ENCODE results near the gene MRI1.

DNA sequence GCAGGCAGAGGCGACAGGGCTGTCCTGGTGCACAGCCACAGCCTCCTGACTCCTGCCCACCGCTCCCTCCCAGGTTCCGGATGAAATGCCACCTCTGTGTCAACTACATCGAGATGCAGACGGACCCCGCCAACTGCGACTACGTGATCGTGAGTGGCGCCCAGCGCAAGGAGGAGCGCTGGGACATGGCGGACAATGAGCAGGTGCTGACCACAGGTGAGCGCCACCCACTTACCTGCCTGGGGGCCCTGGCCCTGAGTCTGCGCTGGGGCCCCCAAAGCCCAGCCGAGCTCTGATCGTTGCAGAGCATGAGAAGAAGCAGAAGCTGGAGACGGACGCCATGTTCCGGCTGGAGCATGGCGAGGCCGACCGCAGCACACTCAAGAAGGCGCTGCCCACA is 5.5 kb upstream of the MRI1 start:
- TF ChIP-seq, protein P1, sequence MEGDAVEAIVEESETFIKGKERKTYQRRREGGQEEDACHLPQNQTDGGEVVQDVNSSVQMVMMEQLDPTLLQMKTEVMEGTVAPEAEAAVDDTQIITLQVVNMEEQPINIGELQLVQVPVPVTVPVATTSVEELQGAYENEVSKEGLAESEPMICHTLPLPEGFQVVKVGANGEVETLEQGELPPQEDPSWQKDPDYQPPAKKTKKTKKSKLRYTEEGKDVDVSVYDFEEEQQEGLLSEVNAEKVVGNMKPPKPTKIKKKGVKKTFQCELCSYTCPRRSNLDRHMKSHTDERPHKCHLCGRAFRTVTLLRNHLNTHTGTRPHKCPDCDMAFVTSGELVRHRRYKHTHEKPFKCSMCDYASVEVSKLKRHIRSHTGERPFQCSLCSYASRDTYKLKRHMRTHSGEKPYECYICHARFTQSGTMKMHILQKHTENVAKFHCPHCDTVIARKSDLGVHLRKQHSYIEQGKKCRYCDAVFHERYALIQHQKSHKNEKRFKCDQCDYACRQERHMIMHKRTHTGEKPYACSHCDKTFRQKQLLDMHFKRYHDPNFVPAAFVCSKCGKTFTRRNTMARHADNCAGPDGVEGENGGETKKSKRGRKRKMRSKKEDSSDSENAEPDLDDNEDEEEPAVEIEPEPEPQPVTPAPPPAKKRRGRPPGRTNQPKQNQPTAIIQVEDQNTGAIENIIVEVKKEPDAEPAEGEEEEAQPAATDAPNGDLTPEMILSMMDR (IDR thresholded peaks at IDR 0.05; ENCODE audit: low read depth, low read length, missing input control): no peak
- no peak for TF ChIP-seq FOXA1 (IDR thresholded peaks at IDR 0.05)
- no peak for TF ChIP-seq GABPA (IDR thresholded peaks at IDR 0.05 in 1 of 2, conservative IDR thresholded peaks at IDR 0.05 in 1 of 2)
- TF ChIP-seq RAD21 (IDR thresholded peaks at IDR 0.05): no peak
- no peak for TF ChIP-seq YY1 (IDR thresholded peaks at IDR 0.05)
- TF ChIP-seq, protein P2, sequence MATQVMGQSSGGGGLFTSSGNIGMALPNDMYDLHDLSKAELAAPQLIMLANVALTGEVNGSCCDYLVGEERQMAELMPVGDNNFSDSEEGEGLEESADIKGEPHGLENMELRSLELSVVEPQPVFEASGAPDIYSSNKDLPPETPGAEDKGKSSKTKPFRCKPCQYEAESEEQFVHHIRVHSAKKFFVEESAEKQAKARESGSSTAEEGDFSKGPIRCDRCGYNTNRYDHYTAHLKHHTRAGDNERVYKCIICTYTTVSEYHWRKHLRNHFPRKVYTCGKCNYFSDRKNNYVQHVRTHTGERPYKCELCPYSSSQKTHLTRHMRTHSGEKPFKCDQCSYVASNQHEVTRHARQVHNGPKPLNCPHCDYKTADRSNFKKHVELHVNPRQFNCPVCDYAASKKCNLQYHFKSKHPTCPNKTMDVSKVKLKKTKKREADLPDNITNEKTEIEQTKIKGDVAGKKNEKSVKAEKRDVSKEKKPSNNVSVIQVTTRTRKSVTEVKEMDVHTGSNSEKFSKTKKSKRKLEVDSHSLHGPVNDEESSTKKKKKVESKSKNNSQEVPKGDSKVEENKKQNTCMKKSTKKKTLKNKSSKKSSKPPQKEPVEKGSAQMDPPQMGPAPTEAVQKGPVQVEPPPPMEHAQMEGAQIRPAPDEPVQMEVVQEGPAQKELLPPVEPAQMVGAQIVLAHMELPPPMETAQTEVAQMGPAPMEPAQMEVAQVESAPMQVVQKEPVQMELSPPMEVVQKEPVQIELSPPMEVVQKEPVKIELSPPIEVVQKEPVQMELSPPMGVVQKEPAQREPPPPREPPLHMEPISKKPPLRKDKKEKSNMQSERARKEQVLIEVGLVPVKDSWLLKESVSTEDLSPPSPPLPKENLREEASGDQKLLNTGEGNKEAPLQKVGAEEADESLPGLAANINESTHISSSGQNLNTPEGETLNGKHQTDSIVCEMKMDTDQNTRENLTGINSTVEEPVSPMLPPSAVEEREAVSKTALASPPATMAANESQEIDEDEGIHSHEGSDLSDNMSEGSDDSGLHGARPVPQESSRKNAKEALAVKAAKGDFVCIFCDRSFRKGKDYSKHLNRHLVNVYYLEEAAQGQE (IDR thresholded peaks at IDR 0.05): no peak
- TF ChIP-seq TAF1 (conservative IDR thresholded peaks at IDR 0.05): no peak
- no peak for TF ChIP-seq HNF4A (conservative IDR thresholded peaks at IDR 0.05)
- no peak for TF ChIP-seq ATF3 (IDR thresholded peaks at IDR 0.05)
- TF ChIP-seq, protein P3, sequence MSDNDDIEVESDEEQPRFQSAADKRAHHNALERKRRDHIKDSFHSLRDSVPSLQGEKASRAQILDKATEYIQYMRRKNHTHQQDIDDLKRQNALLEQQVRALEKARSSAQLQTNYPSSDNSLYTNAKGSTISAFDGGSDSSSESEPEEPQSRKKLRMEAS (IDR thresholded peaks at IDR 0.05): no peak
- no peak for TF ChIP-seq EGR1 (IDR thresholded peaks at IDR 0.05; ENCODE audit: low read depth in 2 of 2)
- TF ChIP-seq SP1 (IDR thresholded peaks at IDR 0.05): no peak

Data from liver (tissue), 3 donors.